Measurements from ENCODE around the gene ASIC5. TPM values are rescaled to one million over a fixed set of nuclear protein-coding genes. Genes with fewer than 3 reads are reported as not detected.

Gene ASIC5
- total and polyA plus RNA-seq, 2 of the 4 experiments (the other 2 are of a cell fraction) = not detected

DNA sequence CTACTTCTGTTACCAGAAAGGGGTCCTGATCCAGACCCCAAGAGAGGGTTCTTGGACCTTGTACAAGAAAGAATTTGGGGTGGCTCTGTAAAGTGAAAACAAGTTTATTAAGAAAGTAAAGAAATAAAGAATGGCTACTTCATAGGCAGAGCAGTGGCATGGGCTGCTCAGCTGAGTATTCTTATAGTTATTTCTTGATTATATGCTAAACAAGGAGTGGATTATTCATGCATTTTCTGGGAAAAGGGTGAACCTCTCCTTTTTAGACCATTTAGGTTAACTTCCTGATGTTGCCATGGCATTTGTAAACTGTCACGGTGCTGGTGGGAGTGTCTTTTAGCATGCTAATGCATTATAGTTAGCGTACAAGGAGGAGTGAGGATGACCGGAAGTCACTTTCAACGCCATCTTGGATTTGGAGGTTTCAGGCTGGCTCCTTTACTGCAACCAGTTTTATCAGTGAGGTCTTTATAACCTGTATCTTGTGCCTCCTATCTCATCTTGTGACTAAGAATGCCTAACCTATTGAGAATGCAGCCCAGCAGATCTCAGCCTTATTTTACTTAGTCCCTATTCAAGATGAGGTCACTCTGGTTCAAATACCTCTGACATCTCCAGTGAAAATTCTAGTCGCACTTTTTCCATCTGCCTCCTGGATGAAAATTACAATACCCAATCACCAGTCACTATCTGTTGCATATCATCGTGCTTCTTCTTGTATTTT, 21.9 kb upstream of the ASIC5 start (continued):
- no peak for TF ChIP-seq RAD21 (IDR thresholded peaks at IDR 0.05; ENCODE audit: low read length)
- no peak for TF ChIP-seq SMC3 (IDR thresholded peaks at IDR 0.05; ENCODE audit: low read depth, low read length)
- TF ChIP-seq RFX5 (IDR thresholded peaks at IDR 0.05; ENCODE audit: low read depth, low read length) = no peak
- no peak for TF ChIP-seq MXI1 (IDR thresholded peaks at IDR 0.05; ENCODE audit: borderline replicate concordance, low read depth, low read length)

DNA sequence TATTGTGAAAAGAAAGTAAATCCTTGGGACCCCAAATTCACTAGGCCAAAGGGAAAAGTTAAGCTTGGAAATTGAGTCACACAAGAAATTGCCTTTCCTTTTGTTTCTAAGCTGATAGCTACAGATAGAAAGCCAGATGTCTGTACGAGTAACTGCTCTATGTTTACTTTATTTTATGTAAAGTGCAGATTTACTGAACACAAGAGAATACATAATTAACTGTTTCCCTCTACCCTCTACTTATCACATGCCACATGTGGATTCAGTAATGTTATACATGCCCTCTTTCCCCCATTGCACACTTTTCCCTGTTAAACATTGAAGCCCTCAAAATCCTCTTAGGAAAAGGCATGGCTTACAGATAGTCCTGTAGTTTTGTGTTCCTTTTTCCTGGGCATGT, 21.0 kb upstream of the ASIC5 start:
- Histone ChIP-seq H3K9me1 (ENCODE audit: insufficient read depth, low read length) (no peaks in the 10 kb centered on the region), H3K4me3 (ENCODE audit: insufficient read depth, low read depth, low read length) (no peak overlapping the region), H2AK5ac (ENCODE audit: low read depth, low read length) (no peak overlapping the region), H4K8ac (ENCODE audit: low read depth in 2 of 2, low read length in 2 of 2) (no peak overlapping the region), H3K9ac (ENCODE audit: low read depth, low read length) (no peak overlapping the region), H3K4me1 (ENCODE audit: control insufficient read depth, insufficient read depth, low read length) (no peaks in the 10 kb centered on the region), H3K79me1 (ENCODE audit: low read depth in 1 of 2, low read length in 2 of 2) (no peaks in the 10 kb centered on the region), H3K4ac (ENCODE audit: low read depth, low read length) (no peak overlapping the region), H4K20me1 (ENCODE audit: insufficient read depth, low read length) (no peaks in the 10 kb centered on the region), H3K9me3 (ENCODE audit: control insufficient read depth, insufficient read depth, low read length) (0 out of 2 replicates have a peak, but pooled peaks cover 3% of the 10 kb centered on the region), H3K56ac (ENCODE audit: extremely low read depth, insufficient read depth, low read length) (no peak overlapping the region), H3K27ac (ENCODE audit: insufficient read depth, low read length) (no peak overlapping the region), H4K5ac (ENCODE audit: low read depth, low read length) (no peak overlapping the region), H2BK120ac (ENCODE audit: low read depth, low read length) (no peak overlapping the region), H3K36me3 (ENCODE audit: control insufficient read depth, insufficient read depth, low read length) (no peaks in the 10 kb centered on the region), H3K23ac (ENCODE audit: low read depth, low read length) (no peak overlapping the region), H2BK5ac (ENCODE audit: low read depth, low read length, poor library complexity, severe bottlenecking) (no peak overlapping the region), H3K14ac (replicated peaks; ENCODE audit: low read depth, low read length) (no peak overlapping the region), H2AK9ac (replicated peaks; ENCODE audit: low read depth, low read length, poor library complexity) (no peak overlapping the region), H3K18ac (ENCODE audit: low read depth, low read length) (no peak overlapping the region), H2BK20ac (ENCODE audit: low read depth, low read length) (no peak overlapping the region), H3K4me2 (ENCODE audit: low read depth, low read length) (no peak overlapping the region), H4K91ac (ENCODE audit: insufficient read depth, low read depth, low read length) (no peak overlapping the region), H2AFZ (replicated peaks; ENCODE audit: low read length, poor library complexity) (no peak overlapping the region), H3K27me3 (ENCODE audit: control insufficient read depth, insufficient read depth, low read length) (no peaks in the 10 kb centered on the region), H2BK15ac (ENCODE audit: low read depth, low read length) (no peak overlapping the region)
- no CpG with 5 or more reads among the region's 1 CpG for WGBS, 2 experiments (ENCODE audit: extremely low coverage in 2 of 2, insufficient read length in 1 of 2)
- DNase-seq (no peak), ATAC-seq (ENCODE audit: low read depth) (no peak)
- ChIA-PET CTCF (no interaction called here), POLR2A (ENCODE audit: unreplicated experiment) (no interaction called here)
- dilution Hi-C loops (cut with HindIII; ENCODE audit: low sequenced_read_pairs, unreplicated experiment) (no loop called here), intact Hi-C loops (cut with micrococcal nuclease) (no loop called here), in situ Hi-C loops (cut with MboI; ENCODE audit: low sequenced_read_pairs) (no loop called here)
- no TSS peak for BruUV-seq (replicated peaks)
- TF ChIP-seq MAFK (IDR thresholded peaks at IDR 0.05; ENCODE audit: low read depth, low read length) (no peak), RFX5 (IDR thresholded peaks at IDR 0.05; ENCODE audit: low read depth, low read length) (no peak), SMC3 (IDR thresholded peaks at IDR 0.05; ENCODE audit: low read depth, low read length) (no peak), NFE2L2 (IDR thresholded peaks at IDR 0.05; ENCODE audit: low read depth, low read length) (no peak), RAD21 (IDR thresholded peaks at IDR 0.05; ENCODE audit: low read length) (no peak), POLR2A (IDR thresholded peaks at IDR 0.05; ENCODE audit: low read depth, low read length) (no peak), CEBPB (IDR thresholded peaks at IDR 0.05; ENCODE audit: low read depth, low read length) (no peak), BHLHE40 (IDR thresholded peaks at IDR 0.05; ENCODE audit: low read depth, low read length) (no peak)
